Amniotic stem cell (primary cell): ENCODE data around the gene MCF2L.
"Not testable (repeated sequence)": the region's sequence is repeated elsewhere in the genome, so short reads cannot be mapped to it uniquely, and the experiment has no call there.

Source experiments
- DNase-seq: peaks from one replicate; lab custom pipeline; 2025; lab: John Stamatoyannopoulos, UW

The MCF2L gene

DNA sequence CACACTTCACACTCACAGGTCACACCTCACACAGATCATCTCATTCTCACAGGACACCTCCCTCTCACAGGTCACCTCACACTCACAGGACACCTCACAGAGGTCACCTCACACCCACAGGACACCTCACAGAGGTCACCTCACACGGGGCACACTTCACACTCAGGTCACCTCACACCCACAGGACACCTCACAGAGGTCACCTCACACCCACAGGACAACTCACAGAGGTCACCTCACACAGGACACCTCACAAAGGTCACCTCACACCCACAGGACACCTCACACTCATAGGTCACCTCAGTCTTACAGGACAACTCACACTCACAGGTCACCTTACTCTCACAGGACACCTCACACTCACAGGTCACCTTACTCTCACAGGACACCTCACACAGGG is 143.5 kb downstream of the MCF2L start:
- not testable (repeated sequence) for DNase-seq

DNA sequence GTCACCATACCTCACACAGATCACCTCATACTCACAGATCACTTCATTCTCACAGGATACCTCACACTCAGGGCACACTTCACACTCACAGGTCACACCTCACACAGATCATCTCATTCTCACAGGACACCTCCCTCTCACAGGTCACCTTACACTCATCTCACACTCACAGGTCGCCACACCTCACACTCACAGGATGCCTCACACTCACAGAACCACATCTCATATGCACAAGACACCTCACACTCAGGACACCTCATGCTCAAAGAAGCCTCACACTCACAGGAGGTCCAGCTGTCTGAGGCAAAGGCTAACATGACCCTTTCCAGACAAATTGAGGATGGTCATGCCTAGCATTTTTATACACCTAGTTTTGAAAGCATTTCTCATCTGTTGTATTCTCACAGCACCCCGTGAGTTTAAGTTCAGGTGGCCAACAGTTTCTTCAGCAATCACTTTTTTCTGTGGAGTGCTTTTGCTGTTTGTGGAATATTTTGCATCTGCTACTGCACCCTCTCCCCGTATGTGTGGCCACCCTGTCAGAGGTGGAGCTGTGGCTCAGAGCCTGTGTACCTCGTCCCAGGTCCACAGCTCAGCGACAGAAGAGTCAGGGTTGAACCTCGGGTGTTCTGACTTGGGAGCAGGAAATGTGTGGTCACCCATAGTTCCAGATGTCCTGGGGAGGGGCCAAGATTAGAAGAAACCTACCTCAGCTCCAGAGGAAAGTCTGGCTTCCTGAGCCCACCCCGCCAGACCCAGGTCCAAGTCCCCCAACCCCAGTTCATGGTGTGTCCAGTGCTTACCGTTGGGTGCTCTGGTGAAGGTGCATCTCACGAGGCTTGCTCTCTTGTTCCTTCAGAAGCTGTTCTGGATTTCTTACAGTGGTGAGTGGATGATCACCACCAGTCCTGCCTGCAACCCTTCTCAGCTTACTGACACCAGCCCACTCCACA is 144.2 kb downstream of the MCF2L start:
- no peak for DNase-seq

GRCh38 chr13:113113846-113114271 is 144.8 kb downstream of the MCF2L start:
- no peak for DNase-seq

GRCh38 chr13:113114511-113115362 is 145.7 kb downstream of the MCF2L start:
- DNase-seq, result no peak

DNA sequence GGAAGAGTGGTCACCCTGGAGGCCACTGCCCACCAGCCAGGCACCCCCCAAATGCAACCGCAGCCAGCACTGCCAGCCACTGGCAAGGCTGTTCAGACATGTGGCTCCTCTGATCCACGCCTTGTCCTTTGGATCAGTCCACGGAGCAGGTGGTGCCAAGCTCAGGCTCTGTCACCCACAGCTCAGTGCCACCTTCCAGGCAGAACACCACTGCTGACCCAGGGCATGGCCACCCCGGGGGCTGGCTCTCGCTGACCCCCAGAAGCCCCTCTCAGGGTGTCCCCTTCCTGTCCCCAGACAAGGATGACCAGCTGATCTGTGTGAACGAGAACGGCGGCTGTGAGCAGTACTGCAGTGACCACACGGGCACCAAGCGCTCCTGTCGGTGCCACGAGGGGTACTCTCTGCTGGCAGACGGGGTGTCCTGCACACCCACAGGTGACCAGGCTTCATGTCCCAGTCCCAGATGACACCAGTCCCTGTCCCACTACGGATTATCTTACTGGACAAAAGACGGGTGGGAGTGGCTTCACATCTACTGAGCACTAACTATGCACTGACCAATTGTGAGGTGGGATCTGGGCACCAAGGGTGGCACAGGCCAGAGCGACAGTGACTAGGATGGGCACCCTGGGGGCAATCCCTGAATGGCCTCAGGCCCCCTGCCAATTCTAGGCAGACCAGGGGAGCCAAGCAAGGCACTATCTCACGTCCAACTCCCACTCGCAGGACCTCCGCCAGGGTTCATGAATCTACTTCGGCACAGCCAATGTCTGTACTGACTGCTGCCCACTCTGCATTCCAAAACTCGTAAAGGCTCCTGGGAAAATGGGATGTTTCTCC is 146.6 kb downstream of the MCF2L start:
- no peak for DNase-seq

GRCh38 chr13:113116206-113116800 is 147.3 kb downstream of the MCF2L start:
- no peak for DNase-seq

DNA sequence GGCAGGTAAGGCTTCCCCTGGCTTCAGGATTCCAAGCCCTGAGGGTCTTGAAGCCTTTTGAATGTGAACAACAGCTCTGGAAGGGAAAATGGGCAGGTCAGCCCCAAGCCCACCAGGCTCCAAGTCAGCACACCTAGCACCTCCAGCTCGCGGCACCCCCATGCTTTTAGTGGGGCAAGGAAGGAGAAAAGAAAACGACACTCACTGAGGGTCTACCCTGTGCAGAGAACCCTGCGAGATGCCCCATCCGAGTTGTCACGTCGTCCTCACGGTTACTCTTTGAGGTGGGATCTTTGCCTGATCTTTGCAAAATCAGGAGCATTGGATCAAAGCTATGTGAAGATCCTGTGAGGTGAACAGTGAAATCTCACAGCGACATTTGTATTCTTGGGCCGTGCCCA is 147.9 kb downstream of the MCF2L start:
- DNase-seq, result no peak

DNA sequence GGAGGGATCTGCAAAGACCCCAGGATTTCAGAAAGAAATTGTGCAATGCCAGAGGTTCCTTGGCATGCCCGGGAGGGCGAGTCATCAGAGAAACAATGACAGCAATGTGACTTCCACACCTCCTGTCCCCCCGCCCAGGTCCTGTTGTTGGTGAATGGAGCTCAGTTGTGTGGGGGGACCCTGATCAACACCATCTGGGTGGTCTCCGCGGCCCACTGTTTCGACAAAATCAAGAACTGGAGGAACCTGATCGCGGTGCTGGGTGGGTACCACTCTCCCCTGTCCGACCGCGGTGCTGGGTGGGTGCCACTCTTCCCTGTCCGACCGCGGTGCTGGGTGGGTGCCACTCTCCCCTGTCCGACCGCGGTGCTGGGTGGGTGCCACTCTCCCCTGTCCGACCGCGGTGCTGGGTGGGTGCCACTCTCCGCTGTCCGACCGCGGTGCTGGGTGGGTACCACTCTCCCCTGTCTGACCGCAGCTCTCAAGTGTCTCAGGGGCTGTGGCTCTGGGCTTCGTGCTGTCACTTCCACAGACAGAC is 148.4 kb downstream of the MCF2L start:
- no peak for DNase-seq

DNA sequence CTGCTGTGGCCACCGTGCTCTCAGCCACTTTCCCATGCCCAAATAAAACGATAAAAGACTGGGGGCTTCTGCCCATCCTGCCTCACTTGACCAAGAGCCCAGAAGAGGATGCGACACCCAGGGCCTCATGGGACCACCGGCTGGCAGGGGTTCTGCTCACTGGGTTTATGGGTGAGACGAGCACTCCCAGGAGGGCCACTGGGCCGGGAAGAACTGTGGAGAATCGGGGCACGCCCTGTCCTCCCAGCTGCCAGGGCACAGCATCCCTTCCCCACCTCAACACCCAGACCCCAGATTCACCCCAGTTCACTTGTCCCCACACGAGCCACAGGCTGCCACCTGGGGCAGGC is 148.9 kb downstream of the MCF2L start:
- no peak for DNase-seq

DNA sequence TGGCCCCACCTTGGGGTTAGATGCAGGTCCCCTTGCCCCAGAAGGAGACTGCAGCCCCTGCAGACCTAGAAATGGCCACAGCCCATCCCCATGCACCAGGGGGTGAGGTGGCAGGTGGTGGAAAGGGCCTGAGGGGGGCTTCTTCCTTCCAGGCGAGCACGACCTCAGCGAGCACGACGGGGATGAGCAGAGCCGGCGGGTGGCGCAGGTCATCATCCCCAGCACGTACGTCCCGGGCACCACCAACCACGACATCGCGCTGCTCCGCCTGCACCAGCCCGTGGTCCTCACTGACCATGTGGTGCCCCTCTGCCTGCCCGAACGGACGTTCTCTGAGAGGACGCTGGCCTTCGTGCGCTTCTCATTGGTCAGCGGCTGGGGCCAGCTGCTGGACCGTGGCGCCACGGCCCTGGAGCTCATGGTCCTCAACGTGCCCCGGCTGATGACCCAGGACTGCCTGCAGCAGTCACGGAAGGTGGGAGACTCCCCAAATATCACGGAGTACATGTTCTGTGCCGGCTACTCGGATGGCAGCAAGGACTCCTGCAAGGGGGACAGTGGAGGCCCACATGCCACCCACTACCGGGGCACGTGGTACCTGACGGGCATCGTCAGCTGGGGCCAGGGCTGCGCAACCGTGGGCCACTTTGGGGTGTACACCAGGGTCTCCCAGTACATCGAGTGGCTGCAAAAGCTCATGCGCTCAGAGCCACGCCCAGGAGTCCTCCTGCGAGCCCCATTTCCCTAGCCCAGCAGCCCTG is 149.4 kb downstream of the MCF2L start:
- no peak for DNase-seq

GRCh38 chr13:113119166-113119821 is 150.3 kb downstream of the MCF2L start:
- no peak for DNase-seq

GRCh38 chr13:113119822-113120189 is 150.8 kb downstream of the MCF2L start:
- DNase-seq, result no peak

GRCh38 chr13:113120300-113121182 is 151.5 kb downstream of the MCF2L start:
- DNase-seq, result no peak

DNA sequence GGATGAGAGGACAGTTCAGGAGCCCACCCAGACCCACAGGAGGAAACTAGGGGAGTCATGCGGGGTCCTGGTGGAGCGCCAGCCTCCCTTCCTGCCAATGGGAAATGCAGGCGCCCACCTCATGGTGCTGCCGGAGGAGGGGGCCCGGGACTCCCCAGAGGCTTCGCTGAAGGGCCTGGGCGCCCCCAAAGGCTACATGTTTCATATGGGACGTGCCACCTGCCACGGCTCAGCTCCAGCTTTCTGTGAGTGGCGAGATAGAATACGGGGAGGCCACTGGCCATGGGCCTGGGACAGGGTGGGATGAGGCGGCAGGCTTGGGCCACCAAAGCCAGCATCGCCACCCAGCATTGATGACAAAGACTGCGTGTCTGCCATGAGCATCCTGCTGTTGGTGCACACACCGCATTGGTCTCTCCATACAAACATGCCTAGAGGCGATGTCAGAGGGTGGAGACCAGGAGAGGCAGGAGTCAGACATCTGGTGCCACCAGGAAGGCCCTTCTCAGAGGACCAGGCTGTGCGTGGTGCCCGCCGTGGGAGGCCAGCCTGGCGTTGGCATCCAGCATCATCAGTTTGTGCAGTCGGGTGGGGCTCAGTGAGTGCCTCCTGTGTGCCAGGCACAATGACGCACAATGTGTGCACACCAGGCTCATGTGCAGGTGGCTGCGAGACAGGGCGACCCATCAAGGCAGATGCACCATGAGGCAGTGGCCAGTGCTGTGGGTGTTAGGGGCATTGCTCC is 152.3 kb downstream of the MCF2L start:
- no peak for DNase-seq

DNA sequence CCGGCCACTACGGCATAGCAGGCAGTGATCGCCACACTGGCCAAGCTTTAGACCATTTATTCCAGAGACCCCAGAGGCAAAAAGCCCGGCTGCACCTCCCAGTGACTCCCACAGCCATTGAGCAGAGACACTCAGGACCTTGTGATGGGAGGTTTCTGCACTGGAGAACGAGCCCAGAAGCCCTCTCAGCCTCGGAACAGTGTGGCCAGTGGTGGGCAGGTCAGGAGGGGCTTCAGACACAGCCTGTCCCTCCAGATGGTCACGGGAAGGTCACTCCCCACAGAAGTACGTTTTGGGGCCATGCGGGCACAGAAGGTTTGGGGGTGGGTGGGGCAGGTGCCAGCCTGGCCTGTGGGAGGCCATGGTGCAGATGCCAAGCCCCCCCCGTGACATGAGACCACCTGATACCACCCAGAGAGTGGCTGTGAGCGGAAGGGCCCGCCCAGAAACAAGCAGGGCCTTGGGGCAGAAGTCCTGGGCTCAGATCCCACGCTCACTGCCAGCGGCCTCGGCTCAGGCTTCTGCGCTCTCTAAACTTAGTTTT is 153.0 kb downstream of the MCF2L start:
- DNase-seq, result no peak

- peak; percentile 71 for DNase-seq
Measured at GRCh38 chr13:113122550-113123225, 153.7 kb downstream of the MCF2L start, which contains the start of gene F10. Gene F10, plus strand, starts transcription at chr13:113122799. Its CDS starts 57 bp downstream, at chr13:113122856.
